ENCODE data around the gene DLGAP1. TPM values are rescaled to one million over a fixed set of nuclear protein-coding genes. Genes with fewer than 3 reads are reported as not detected.

Gene DLGAP1
- total and polyA plus RNA-seq, 2 of the 4 experiments (the other 2 are of a cell fraction): under 0.01 to 0.09 TPM

DNA sequence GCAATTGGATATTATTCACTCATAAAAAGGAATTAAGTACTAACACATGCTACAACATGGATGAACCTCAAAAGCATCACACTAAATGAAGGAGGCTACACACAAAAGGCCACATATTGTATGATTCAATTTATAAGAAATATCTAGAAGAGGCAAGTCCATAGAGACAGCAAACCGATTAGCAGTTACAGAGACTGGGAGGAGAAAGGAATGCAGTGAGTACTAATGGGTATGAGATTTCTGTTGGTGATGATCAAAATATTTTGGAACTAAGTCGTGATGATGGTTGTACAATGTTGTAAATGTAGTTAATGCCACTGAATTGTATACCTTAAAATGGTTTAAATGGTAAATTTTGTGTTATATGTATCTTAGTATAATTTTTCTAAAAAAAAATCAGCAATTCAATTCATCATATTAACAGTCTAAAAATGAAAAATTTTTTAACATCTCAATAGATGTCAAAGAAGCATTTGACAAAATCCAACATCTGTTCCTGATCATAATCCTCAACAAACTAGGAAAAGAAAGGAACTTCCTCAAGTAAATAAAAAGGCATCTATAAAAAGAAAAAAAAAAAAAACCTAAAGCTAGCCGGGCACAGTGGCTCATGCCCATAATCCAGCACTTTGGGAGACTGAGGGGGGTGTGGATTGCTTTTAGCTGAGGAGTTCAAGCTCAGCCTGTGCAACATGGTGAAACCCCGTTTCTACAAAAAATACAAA is 907.1 kb downstream of the DLGAP1 start:
- dilution Hi-C loops (cut with HindIII; ENCODE audit: low sequenced_read_pairs, unreplicated experiment): no loop called here
- POLR2A ChIA-PET (ENCODE audit: unreplicated experiment): no interaction called here

More for the DNA sequence above, 907.1 kb downstream of the DLGAP1 start:
- Histone ChIP-seq H4K8ac (ENCODE audit: low read depth in 2 of 2, low read length in 2 of 2) (no peak overlapping the region), H2AFZ (replicated peaks; ENCODE audit: low read length, poor library complexity) (no peak overlapping the region), H3K23ac (ENCODE audit: low read depth, low read length) (no peak overlapping the region), H3K14ac (replicated peaks; ENCODE audit: low read depth, low read length) (no peak overlapping the region), H3K4ac (ENCODE audit: low read depth, low read length) (no peak overlapping the region), H2BK5ac (ENCODE audit: low read depth, low read length, poor library complexity, severe bottlenecking) (no peak overlapping the region), H3K27ac (ENCODE audit: insufficient read depth, low read length) (no peak overlapping the region), H3K4me1 (ENCODE audit: control insufficient read depth, insufficient read depth, low read length) (no peaks in the 10 kb centered on the region), H2AK9ac (replicated peaks; ENCODE audit: low read depth, low read length, poor library complexity) (no peak overlapping the region), H3K4me2 (ENCODE audit: low read depth, low read length) (no peak overlapping the region), H3K4me3 (ENCODE audit: insufficient read depth, low read depth, low read length) (no peak overlapping the region), H3K18ac (ENCODE audit: low read depth, low read length) (no peak overlapping the region), H4K91ac (ENCODE audit: insufficient read depth, low read depth, low read length) (no peak overlapping the region), H2BK20ac (ENCODE audit: low read depth, low read length) (no peak overlapping the region), H3K79me1 (ENCODE audit: low read depth in 1 of 2, low read length in 2 of 2) (no peaks in the 10 kb centered on the region), H3K27me3 (ENCODE audit: control insufficient read depth, insufficient read depth, low read length) (no peaks in the 10 kb centered on the region), H3K9me3 (ENCODE audit: control insufficient read depth, insufficient read depth, low read length) (no peaks in the 10 kb centered on the region), H4K20me1 (ENCODE audit: insufficient read depth, low read length) (no peaks in the 10 kb centered on the region), H3K9ac (ENCODE audit: low read depth, low read length) (no peak overlapping the region), H2AK5ac (ENCODE audit: low read depth, low read length) (no peak overlapping the region), H3K9me1 (ENCODE audit: insufficient read depth, low read length) (no peaks in the 10 kb centered on the region), H2BK120ac (ENCODE audit: low read depth, low read length) (no peak overlapping the region), H2BK15ac (ENCODE audit: low read depth, low read length) (no peak overlapping the region), H4K5ac (ENCODE audit: low read depth, low read length) (no peak overlapping the region), H3K56ac (ENCODE audit: extremely low read depth, insufficient read depth, low read length) (no peak overlapping the region), H3K36me3 (ENCODE audit: control insufficient read depth, insufficient read depth, low read length) (no peaks in the 10 kb centered on the region)
- TF ChIP-seq, protein P1, sequence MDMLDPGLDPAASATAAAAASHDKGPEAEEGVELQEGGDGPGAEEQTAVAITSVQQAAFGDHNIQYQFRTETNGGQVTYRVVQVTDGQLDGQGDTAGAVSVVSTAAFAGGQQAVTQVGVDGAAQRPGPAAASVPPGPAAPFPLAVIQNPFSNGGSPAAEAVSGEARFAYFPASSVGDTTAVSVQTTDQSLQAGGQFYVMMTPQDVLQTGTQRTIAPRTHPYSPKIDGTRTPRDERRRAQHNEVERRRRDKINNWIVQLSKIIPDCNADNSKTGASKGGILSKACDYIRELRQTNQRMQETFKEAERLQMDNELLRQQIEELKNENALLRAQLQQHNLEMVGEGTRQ (IDR thresholded peaks at IDR 0.05; ENCODE audit: low read depth, low read length): no peak
- TF ChIP-seq RCOR1 (IDR thresholded peaks at IDR 0.05; ENCODE audit: insufficient replicate concordance, low read length): no peak
- no peak for TF ChIP-seq CEBPB (IDR thresholded peaks at IDR 0.05; ENCODE audit: low read depth, low read length)
- TF ChIP-seq POLR2A (IDR thresholded peaks at IDR 0.05; ENCODE audit: low read depth, low read length): no peak
- TF ChIP-seq NFE2L2 (IDR thresholded peaks at IDR 0.05; ENCODE audit: low read depth, low read length): no peak
- no peak for TF ChIP-seq FOS (IDR thresholded peaks at IDR 0.05; ENCODE audit: low read depth, low read length)
- TF ChIP-seq SMC3 (IDR thresholded peaks at IDR 0.05; ENCODE audit: low read depth, low read length): no peak
- TF ChIP-seq, protein P2, sequence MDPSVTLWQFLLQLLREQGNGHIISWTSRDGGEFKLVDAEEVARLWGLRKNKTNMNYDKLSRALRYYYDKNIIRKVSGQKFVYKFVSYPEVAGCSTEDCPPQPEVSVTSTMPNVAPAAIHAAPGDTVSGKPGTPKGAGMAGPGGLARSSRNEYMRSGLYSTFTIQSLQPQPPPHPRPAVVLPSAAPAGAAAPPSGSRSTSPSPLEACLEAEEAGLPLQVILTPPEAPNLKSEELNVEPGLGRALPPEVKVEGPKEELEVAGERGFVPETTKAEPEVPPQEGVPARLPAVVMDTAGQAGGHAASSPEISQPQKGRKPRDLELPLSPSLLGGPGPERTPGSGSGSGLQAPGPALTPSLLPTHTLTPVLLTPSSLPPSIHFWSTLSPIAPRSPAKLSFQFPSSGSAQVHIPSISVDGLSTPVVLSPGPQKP (IDR thresholded peaks at IDR 0.05; ENCODE audit: borderline replicate concordance, low read depth, low read length): no peak
- TF ChIP-seq MAZ (IDR thresholded peaks at IDR 0.05; ENCODE audit: borderline replicate concordance, low read depth, low read length): no peak
- TF ChIP-seq MAFK (IDR thresholded peaks at IDR 0.05; ENCODE audit: low read depth, low read length): no peak
- no peak for TF ChIP-seq MXI1 (IDR thresholded peaks at IDR 0.05; ENCODE audit: borderline replicate concordance, low read depth, low read length)
- TF ChIP-seq RAD21 (IDR thresholded peaks at IDR 0.05; ENCODE audit: low read length): no peak
- TF ChIP-seq, protein P3, sequence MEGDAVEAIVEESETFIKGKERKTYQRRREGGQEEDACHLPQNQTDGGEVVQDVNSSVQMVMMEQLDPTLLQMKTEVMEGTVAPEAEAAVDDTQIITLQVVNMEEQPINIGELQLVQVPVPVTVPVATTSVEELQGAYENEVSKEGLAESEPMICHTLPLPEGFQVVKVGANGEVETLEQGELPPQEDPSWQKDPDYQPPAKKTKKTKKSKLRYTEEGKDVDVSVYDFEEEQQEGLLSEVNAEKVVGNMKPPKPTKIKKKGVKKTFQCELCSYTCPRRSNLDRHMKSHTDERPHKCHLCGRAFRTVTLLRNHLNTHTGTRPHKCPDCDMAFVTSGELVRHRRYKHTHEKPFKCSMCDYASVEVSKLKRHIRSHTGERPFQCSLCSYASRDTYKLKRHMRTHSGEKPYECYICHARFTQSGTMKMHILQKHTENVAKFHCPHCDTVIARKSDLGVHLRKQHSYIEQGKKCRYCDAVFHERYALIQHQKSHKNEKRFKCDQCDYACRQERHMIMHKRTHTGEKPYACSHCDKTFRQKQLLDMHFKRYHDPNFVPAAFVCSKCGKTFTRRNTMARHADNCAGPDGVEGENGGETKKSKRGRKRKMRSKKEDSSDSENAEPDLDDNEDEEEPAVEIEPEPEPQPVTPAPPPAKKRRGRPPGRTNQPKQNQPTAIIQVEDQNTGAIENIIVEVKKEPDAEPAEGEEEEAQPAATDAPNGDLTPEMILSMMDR (conservative IDR thresholded peaks at IDR 0.05; ENCODE audit: low read depth, low read length): no peak
- TF ChIP-seq CHD1 (IDR thresholded peaks at IDR 0.05; ENCODE audit: low read depth, low read length): no peak
- no peak for TF ChIP-seq RFX5 (IDR thresholded peaks at IDR 0.05; ENCODE audit: low read depth, low read length)
- no peak for TF ChIP-seq BHLHE40 (IDR thresholded peaks at IDR 0.05; ENCODE audit: low read depth, low read length)
- BruUV-seq (replicated peaks): no TSS peak
- DNase-seq (no peak), ATAC-seq (ENCODE audit: low read depth) (no peak)
- in situ Hi-C loops (cut with MboI; ENCODE audit: low sequenced_read_pairs) (no loop called here), intact Hi-C loops (cut with micrococcal nuclease) (no loop called here)
- CTCF ChIA-PET: interaction anchor here (0.6 to 0.7 kb wide), 2 partner anchors 10 to 16 kb away, joined by 3 to 4 read pairs; no protein-coding TSS in a partner anchor
- no CpG with 5 or more reads among the region's 4 CpGs for WGBS, 2 experiments (ENCODE audit: extremely low coverage in 2 of 2, insufficient read length in 1 of 2)
